ENCODE data around the gene NKX1-2.

DNA sequence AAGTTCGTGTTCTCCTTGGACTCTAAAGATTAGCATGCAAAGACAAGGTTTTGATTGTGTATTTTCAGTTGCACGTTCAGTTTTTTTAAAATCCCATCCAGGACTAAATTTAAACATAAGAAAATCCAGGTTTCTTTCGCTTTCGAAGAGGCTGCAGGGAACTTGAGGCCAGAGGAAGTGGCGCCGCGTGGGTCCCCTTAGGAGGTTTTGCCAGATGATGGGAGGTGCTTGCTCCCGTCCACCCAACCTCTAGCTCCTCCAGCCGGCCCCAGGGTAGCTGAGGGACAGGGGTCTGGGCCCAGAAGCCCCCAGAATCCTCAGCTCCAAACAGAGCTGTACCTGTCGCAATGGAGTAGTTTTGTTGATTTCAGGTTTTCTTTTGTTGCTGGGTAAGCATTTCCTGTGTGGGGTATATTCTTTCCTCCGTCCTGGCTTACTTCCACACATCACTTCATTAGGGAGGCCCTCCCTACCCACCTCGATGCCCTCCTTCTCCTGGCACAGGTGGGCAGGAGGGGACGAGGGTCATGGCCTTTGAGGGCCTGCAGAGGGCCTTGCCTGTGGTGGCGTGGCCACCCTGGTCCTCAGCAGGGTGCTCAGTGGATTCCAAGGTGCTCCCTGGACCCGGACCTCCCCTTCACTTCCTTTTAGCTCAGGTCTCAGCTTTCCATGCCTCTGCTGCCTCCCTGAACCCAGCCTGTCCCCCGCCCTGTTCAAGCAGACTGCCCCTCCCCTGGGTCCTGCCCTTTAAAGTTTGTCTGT lies 44.4 kb upstream of the NKX1-2 start:
- TF ChIP-seq, protein P1, sequence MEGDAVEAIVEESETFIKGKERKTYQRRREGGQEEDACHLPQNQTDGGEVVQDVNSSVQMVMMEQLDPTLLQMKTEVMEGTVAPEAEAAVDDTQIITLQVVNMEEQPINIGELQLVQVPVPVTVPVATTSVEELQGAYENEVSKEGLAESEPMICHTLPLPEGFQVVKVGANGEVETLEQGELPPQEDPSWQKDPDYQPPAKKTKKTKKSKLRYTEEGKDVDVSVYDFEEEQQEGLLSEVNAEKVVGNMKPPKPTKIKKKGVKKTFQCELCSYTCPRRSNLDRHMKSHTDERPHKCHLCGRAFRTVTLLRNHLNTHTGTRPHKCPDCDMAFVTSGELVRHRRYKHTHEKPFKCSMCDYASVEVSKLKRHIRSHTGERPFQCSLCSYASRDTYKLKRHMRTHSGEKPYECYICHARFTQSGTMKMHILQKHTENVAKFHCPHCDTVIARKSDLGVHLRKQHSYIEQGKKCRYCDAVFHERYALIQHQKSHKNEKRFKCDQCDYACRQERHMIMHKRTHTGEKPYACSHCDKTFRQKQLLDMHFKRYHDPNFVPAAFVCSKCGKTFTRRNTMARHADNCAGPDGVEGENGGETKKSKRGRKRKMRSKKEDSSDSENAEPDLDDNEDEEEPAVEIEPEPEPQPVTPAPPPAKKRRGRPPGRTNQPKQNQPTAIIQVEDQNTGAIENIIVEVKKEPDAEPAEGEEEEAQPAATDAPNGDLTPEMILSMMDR (IDR thresholded peaks at IDR 0.05; ENCODE audit: low read length): no peak
- TF ChIP-seq EZH2 (IDR thresholded peaks at IDR 0.05; ENCODE audit: borderline replicate concordance, low read length): no peak

All from OCI-LY1 (cell line).